ENCODE data around the gene ROMO1.
A peak's percentile ranks its signal among the peaks of the same experiment; 100 is the strongest.
"Not testable (repeated sequence)": the region's sequence is repeated elsewhere in the genome, so short reads cannot be mapped to it uniquely, and the experiment has no call there.

The ROMO1 gene

DNA sequence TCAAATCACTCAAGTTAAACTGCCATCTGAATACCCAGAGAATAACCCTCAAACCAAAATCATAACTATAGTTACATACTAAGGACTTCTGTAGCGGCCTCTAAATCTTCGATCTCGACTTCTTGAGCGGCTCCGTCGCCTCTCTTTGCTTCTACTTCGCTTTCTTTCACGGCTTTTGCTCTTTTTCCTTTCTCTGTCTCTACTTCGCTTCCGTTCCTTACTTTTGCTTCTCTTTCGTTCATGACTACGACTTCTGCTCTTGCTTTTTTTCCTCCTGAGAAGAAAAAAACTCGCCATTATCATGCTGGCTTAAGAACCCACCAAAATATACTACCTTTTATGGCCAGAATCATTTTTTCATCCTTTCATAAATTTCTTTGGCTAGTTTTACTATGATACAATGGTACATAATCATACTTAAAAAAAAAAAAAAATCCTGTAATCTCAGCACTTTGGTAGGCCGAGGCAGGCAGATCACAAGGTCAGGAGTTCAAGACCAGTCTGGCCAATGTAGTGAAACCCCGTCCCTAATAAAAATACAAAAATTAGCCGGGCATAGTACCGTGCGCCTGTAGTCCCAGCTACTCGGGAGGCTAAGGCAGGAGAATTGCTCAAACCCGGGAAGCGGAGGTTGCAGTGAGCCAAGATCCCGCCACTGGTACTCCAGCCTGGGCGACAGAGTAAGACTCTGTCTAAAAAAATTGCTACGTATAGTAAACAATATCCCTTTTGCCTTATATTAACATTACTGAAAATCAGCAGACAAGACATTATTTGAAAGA, 32.8 kb downstream of the ROMO1 start:
- DNase-seq (ENCODE audit: low read depth), result no peak

DNA sequence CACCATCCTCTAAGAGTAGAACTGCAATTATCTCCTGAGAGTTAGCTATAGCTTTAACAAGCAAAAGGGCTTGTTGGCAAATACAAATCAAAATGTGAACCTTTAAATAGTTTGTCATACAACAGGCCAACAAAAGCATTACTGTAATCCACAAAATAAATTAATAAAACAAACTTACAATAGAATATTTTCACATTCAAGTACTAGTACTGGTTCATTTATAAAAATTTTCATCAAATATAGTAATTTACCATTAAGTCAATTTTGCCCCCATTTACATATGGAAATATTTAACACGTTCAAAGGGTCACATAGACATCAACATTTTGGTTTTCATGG, 33.4 kb downstream of the ROMO1 start:
- no peak for DNase-seq (ENCODE audit: low read depth)

DNA sequence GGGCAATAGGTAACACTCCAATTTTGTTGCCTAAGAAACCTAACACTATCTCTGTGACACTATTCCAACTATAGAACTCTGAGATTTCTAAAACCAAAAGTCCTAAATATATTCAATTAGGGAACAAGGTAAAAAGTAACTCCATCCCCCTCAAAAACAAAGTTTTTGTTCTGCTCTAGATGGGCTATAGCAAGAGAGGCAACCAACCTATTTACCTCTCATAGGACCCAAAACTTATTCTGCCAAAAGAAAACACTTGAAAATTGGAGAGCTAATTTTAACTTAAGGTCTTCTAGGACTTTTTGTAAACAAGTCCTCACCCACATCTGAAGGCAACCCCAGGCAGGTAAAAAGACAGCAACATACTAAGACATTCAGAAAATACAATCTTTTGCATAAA, 35.2 kb downstream of the ROMO1 start:
- DNase-seq (ENCODE audit: low read depth), result no peak

DNA sequence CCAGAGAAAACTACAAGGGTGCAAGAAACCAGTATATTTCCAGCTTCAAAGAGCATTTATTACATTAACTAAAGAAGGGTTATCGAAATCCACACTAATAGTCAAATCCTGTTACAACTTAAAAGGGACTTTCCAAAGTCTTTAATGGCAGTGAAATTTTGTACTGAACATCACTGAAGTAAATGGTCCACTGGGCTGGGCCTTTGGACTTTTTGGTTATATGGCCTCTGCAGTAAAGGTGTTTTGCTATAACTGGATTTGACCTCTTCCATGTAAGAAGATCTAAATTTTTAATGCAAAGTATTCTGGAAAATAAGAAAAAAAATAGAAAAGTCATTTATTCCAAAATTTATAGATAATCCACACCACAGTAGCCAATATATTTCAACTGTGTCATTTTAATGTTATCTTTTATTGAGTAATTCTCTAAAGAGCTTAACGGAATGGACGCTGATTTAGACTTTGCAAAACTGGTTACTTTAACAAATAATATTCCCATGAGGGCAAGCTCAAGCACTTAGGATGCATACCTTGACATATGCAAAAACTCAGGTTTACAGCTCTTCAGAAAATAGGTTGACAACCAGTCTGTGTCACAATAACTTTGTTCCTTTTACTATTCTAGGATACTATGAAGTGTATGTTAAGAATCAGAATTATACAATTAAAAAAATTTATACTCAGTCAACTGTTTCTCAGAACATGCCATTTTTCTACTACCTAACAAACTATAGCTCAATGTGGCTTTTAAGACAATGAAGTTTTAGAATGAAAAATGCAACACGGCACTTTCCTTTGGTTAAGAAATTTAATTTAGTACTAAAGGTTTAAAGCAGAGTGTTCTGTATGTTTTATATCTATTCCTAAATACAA, 35.8 kb downstream of the ROMO1 start:
- no peak for DNase-seq (ENCODE audit: low read depth)

DNA sequence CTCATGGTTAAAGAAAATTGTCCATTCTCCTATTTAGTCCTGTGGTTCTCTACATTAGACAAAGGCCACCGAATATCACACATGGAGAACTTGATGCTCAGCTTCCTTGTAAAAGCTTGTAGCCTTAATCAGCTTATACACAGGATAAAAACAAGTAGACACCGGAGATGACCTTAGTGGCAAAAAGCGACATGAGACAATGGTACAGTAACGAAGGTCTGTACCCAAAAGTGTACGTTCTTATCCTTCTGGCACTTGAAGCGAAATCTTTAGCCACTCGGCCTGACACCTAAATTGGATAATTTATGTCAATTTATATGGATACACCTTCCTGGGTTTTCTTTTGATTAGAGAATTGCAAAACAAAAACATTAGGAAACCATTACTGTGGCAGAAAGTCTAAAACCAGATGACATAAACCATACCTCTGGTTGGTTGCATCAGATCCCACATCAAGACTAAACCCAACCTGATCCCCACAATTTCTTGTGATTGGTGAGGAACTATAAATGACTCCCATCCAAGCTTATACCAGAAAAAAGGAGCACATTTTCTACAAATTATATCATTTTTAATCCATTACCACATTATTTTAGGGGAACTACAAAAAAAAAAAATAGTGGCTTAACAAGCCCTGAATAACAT, 36.7 kb downstream of the ROMO1 start:
- no peak for DNase-seq (ENCODE audit: low read depth)

DNA sequence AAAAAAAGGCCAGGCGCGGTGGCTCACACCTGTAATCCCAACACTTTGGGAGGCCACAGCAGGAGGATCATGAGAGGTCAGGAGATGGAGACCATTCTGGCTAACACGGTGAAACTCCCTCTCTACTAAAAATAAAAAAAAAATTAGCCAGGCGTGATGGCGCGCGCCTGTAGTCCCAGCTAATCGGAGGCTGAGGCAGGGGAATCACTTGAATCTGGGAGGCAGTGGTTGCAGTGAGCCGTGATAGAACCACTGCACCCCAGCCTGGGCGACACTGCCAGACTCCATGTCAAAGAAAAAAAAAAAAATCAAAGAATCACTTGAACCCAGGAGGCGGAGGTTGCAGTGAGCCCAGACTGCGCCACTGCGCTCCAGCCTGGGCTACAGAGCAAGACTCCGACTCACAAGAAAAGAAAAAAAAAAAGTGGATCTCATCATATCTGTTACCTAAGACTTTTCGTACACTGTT, 38.7 kb downstream of the ROMO1 start:
- no peak for DNase-seq (ENCODE audit: low read depth)

DNA sequence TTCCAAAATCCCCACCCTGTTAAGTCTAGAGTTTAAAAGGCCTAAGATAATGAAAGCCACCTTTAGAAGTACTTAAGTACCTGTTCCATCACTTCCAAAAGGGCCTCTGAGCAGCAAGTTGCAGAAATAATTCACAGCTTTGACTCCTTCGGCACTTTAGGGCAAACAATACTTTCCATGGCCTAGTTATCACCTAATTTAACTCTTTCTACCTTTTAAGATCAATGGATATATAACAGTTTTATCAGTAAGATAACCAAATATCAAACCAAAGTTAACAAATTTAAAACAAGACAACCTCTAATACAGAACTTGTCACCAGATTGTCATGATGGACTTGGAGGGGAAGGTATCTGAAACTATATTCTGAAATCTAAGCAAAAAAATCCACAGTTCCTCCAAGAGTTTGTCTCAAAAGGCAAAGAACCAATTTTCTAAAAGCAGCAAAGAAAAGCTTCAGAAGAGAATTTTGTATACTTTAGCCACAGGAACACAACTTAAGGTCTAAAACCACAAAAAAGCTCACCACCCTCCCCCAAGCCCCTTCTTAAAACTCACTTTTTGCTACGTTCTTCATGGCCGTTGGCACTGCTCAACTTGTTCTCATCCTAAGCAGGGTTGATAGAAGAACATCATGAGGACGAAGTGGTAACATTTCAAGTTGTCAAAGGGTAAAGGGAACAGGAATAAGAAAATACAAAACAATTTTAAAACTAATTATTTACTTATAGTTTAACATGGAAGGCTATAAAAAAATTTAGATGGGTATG, 39.4 kb downstream of the ROMO1 start:
- no peak for DNase-seq (ENCODE audit: low read depth)

DNA sequence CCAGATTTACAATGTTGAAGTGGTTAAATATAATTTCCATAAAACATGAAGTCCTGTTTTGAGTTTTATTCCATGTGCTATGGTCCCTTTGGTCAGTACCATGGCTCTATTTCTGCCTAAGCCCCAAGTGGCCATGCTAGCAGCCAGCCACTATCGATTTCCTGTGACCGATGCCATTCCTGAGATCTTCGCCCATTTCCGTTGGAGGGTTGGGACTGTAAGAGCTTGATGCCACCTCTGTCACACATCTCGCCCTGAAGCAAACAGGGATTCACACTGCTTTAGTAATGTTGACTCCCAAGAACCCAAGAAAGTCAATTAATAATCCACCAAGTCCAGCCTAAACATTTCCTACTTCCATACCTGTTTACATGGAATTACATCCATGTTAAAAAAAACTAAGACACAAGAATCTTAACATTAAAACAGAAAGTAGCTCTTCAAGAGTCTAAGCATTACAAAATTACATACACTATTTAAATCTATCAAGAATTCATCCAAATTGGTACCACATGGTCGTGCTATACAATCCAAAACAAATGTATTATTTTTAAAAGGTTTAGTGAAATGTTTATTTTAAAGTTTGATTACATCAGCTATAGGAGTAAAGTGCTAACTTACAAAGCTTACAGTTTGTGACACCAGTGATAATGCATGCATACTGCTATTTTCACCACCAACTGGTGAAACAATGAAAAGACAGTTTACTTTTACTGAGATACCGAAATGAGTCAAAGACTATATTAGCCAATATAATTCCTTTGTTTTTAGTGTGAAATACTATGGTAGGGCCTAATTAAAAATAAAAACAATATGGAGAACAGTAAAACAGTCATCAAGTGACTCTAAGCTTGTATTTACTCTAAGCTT, 40.3 kb downstream of the ROMO1 start:
- DNase-seq (ENCODE audit: low read depth), result no peak

DNA sequence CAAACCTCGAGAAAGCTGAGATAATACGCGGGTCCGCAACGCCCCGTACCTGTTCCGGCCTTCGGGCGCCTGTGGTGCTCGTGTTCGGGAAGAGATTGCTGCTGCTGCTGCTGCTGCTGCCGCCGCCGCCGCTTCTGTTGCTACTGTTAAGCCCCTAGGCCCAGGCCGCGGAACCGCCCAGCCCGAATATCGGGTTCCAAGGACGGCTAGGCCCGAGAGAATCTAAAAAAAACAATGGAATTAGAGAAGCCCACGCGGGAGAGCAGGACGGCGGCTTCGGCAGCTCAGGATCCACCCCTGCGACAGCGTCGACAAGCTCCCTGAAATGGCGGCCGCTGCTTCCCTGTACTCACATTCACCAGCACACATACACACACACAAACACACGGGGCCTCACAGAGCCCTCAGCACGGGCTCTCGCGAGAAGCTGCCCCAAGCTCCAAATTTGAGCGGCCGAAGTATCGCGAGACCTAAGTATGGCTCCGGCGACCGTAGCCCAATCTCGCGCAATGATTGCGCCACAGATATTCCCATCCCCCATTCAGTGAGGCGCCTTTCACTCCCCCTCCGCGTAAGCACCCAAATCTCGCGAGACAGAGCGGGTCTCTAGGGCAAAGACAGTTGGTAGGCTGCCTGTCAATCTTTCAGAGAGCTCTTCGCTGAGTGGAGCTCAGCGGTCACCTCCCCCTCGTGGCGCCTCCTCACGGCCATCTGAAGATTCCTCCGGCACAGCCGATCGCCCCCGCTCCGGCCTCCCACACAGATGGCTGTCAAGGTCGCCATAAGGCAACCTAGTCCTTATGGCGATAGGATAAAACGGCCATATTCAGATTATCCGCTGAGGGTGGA, 42.9 kb downstream of the ROMO1 start, which contains the start of gene RBM39:
RBM39 (minus strand) TSS at position 369 of the 849 bp plus-strand sequence. CDS start 1,386 bp downstream, outside the sequence.
- peak; percentile 100 for DNase-seq (ENCODE audit: low read depth)

DNA sequence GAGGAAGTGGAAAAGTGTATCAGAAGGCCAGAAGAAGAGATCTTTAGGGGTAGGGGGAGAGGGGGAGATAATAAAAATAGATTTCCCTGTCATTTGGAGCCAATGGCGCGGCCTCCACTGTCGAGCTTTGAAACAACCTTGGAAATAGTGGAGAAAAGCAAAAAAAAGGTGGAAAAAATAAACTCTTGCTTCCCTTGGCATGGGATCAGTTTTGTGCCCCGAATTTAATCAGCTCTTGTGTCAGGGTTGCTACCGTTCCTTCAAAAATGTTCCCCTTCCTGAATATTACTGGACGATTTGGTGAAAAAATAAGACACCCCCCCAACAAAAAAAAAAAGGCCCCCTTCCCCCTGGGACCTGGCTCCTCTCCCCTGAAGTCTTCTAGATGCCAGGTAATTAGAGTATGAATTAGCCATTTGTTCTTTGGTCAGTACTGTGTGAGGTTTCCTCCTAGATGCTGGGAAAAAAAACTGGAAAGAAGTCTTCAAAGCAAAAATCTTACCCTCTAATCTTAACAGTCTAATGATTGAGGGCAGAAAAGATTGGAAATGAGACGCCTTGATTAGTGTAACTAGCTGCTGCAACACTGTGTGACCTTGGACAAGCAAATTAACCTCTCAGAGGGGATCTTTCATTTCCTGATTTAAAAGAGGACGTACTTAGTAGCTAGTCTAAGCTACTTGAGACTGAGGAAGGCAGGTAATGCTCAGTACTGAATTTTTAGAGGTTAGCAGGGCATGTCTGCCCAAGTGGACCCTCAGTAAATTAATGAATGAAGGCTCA, 43.7 kb downstream of the ROMO1 start:
- DNase-seq (ENCODE audit: low read depth), result no peak

DNA sequence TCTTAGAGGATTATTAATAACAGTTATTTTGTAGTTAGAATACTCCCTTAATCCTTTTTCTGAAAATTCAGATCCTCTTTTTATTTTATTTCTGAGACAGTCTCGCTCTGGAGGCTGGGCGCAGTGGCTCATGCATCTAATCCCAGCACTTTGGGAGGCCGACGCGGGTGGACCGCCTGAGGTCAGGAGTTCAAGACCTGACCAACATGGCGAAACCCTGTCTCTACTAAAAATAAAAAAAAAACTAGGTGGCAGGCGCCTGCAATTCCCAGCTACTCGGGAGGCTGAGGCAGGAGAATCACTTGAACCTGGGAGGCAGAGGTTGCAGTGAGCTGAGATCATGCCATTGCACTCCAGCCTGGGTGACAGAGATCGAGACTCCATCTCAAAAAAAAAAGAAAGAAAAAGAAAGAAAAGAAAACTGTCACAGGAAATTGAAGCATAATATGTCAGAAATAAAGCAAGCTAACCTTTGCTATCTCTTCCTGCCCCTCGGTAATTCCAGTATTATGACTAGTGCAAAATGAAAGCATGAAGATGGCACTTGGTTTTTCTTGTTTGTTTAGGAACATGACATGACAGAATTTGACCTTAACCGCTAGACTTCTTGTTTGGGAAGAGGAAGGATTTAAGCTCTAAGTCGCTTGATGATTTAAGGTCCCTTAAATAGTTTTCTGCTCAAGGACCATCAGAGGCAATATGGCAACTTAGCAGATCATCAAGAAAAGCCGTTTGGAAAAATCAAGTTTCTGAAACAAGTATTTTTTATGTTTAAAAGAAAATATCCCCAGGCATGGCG, 44.7 kb downstream of the ROMO1 start:
- DNase-seq (ENCODE audit: low read depth), result no peak

DNA sequence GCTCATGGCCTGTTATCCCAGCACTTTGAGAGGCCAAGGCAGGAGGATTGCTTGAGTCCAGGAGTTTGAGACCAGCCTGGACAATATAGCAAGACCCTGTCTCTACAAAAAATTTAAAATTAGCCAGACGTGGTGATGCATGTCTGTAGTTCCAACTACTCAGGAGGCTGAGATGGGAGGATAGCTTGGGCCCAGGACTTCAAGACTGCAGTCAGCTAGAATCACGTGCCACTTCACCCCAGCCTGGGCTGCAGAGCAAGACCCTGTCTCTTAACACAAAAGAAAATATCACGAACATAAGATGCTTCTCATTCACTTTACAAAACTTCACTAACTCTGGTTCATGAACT, 45.3 kb downstream of the ROMO1 start:
- DNase-seq (ENCODE audit: low read depth), result not testable (repeated sequence)
